HAP-1 (cell line): ENCODE measurements around the gene HOXB3.
"Not testable (repeated sequence)": the region's sequence is repeated elsewhere in the genome, so short reads cannot be mapped to it uniquely, and the experiment has no call there.

Source experiments
- DNase-seq, 2 experiments: peaks; one replicate each; pipeline ENCODE4 v3.0.0-alpha.2; 2016 to 2020; ENCODE audit warnings: low spot score in 2 of 2
- H3K27me3 ChIP-seq: fragments of 250-450 bp; sonication (Bioruptor Pico); 2 replicates; pipeline ENCODE4 v1.5.1; 2020; ENCODE audit warnings: low read depth, mild to moderate bottlenecking, moderate library complexity
- H3K36me3 ChIP-seq: fragments of 250-450 bp; sonication (Bioruptor Pico); replicated peaks from 2 replicates; pipeline ENCODE4 v1.5.1; 2020; ENCODE audit warnings: mild to moderate bottlenecking
- H3K4me1 ChIP-seq: fragments of 250-450 bp; sonication (Bioruptor Pico); 2 replicates; pipeline ENCODE4 v1.5.1; 2020; ENCODE audit warnings: mild to moderate bottlenecking
- H3K4me3 ChIP-seq: fragments of 250-450 bp; sonication (Bioruptor Pico); 2 replicates; pipeline ENCODE4 v1.5.1; 2020; ENCODE audit warnings: mild to moderate bottlenecking, moderate library complexity
- H3K9me3 ChIP-seq: fragments of 250-450 bp; sonication (Bioruptor Pico); 2 replicates; pipeline ENCODE4 v1.5.1; 2020; ENCODE audit warnings: mild to moderate bottlenecking, moderate library complexity
- in situ Hi-C: fragments of 300-500 bp; cut with MboI; formaldehyde crosslinking; loops from 3 replicates; pipeline ENCODE4 v1.14.3; 2020; ENCODE audit warnings: low sequenced_read_pairs, inconsistent platforms, mixed read lengths

Gene HOXB3

DNA sequence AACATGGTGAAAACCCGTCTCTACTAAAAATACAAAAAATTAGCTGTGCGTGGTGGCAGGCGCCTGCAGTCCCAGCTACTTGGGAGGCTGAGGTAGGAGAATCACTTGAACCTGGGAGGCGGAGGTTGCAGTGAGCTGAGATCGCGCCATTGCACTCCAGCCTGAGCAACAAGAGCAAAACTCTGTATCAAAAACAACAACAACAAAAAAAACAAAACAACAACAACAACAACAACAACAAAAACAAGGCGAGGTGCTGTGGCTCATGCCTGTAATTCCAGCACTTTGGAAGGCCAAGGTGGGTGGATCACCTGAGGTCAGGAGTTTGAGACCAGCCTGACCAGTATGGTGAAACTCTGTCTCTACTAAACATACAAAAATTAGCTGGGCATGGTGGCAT lies 80.3 kb downstream of the HOXB3 start:
- in situ Hi-C loops, H3K9me3 ChIP-seq, DNase-seq, H3K4me3 ChIP-seq, H3K4me1 ChIP-seq, H3K36me3 ChIP-seq: not testable (repeated sequence)
- H3K27me3 ChIP-seq = peaks cover 20% of the 10 kb centered on the region

DNA sequence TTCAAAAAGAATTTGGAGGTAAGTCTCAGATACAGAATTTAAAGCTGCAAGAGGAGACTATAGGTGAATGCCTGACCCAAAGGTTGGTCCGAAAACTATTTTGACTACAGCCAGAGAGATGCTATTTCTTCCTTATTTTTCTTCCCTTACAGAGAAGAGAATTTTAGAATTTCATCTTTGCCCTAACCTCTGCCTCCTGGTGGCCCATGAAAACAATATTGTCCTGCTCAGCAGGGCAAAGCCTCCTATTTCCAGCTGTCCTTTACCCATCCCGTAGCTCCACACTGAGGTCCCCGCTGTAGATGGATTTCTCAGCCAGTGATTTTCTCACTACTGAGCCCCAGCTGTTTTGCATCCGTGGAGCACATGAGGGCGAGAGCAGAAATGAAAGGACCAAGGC lies 83.8 kb downstream of the HOXB3 start:
- no peaks in the 10 kb centered on the region for H3K9me3 ChIP-seq
- no peaks in the 10 kb centered on the region for H3K4me1 ChIP-seq
- H3K4me3 ChIP-seq = no peak overlapping the region
- no peaks in the 10 kb centered on the region for H3K36me3 ChIP-seq
- in situ Hi-C loops = no loop called here
- DNase-seq = no peak
- H3K27me3 ChIP-seq = no peaks in the 10 kb centered on the region

DNA sequence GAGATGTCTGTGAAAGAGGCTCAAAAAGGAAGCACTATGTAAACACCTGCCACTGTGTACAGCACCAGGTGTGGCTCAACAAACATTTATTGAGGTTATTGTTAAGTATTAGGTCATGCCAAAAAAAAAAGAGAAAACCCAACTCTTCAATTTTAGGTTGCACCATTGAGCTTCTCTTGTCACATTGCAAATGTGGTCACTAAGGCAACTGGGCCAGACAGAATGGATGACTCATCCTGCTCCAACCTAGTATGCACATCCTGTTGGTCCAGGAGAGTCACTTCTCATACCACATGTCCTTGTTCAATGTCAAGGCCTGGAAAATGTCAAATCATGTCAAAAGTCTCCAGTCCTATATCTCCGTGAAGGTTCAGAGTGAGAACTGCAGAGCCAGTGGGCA lies 84.3 kb downstream of the HOXB3 start:
- Histone ChIP-seq H3K4me3 (no peak overlapping the region), H3K27me3 (no peaks in the 10 kb centered on the region), H3K4me1 (no peaks in the 10 kb centered on the region), H3K36me3 (no peaks in the 10 kb centered on the region), H3K9me3 (no peaks in the 10 kb centered on the region)
- in situ Hi-C loops = no loop called here
- no peak for DNase-seq

DNA sequence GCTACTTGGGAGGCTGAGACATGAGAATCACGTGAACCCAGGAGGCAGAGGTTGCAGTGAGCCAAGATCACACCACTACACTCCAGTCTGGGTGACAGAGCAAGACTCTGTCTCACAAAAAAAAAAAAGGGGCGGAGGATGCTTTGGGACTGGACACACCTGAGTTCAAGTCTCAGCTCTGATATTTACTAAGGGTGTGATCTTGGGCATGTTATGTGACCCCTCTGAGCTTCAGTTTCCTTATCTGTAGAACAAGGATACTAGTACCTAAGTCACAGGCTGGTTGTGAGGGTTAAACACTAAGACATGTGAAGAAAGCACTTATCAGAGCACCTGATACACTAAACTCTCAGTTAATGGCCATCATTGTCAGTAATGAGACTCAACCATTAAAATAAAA lies 85.1 kb downstream of the HOXB3 start:
- no peaks in the 10 kb centered on the region for H3K27me3 ChIP-seq
- no peak overlapping the region for H3K4me3 ChIP-seq
- in situ Hi-C loops = no loop called here
- no peaks in the 10 kb centered on the region for H3K4me1 ChIP-seq
- H3K36me3 ChIP-seq = no peaks in the 10 kb centered on the region
- H3K9me3 ChIP-seq = no peaks in the 10 kb centered on the region
- DNase-seq = no peak

DNA sequence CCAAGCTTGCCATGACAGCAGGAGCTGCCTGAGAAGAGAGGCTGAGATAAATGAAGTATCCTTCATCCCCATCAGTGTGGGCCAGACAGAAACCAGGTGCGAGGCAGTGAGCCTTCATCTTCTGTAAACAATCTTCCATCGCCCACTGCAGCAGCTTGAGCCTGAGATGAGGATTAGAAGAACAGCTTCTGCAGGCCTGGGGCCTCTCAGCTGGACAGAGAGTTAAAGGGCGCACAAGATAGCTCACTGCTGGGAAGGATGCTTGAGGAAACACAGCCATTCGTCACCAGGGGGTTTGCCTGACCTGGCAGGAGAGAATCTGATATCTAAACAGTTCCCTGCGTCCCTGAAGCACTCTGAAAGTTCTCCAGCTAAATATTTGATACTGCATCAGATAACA lies 86.3 kb downstream of the HOXB3 start:
- in situ Hi-C loops = no loop called here

DNA sequence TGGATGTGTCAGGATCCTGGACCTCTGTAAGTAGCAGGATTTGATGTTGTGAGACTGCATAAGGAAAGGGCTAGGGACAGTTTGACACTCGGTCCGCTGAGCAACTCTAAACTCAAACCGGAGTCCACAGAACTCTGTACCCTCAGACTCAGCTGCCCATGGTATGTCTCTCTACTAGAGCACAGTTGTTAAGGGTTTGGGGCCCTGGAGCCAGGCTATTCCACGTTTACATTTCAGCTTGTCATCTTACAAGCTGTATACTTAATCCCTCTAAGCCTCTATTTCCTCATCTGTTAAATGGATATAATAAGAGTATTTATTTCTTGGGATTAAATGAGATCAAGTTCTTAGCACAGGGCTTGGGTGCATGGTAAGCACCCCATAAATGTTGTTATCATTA lies 87.1 kb downstream of the HOXB3 start:
- no peak overlapping the region for H3K4me3 ChIP-seq
- H3K27me3 ChIP-seq = no peaks in the 10 kb centered on the region
- in situ Hi-C loops = no loop called here
- no peak for DNase-seq
- no peaks in the 10 kb centered on the region for H3K9me3 ChIP-seq
- H3K36me3 ChIP-seq = no peaks in the 10 kb centered on the region
- H3K4me1 ChIP-seq = no peaks in the 10 kb centered on the region

More for the DNA sequence above, 86.3 kb downstream of the HOXB3 start:
- H3K27me3 ChIP-seq = no peaks in the 10 kb centered on the region
- no peak for DNase-seq
- H3K36me3 ChIP-seq = no peaks in the 10 kb centered on the region
- no peaks in the 10 kb centered on the region for H3K9me3 ChIP-seq
- no peaks in the 10 kb centered on the region for H3K4me1 ChIP-seq
- no peak overlapping the region for H3K4me3 ChIP-seq

DNA sequence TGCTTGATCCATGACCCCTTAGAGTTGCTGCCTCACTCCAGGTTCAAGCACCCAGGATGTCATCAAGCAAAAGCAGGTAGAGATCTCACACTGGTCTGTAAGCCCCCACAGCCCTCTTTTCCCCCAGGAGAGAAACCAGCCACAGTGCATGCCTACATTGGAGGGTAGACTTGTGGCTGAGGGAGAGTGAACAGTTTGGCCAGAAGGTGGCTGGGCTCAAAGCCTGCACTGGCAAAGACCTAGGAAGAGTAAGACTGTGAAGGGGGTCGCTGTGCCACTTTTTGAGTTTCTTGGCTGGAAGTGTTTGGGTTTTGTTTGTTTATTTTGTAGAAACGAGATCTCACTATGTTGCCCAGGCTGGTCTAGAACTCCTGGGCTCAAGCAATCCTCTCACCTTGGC lies 87.7 kb downstream of the HOXB3 start:
- Histone ChIP-seq H3K36me3 (no peaks in the 10 kb centered on the region), H3K4me3 (no peak overlapping the region), H3K27me3 (no peaks in the 10 kb centered on the region), H3K4me1 (no peaks in the 10 kb centered on the region), H3K9me3 (no peaks in the 10 kb centered on the region)
- DNase-seq = no peak
- in situ Hi-C loops = no loop called here

DNA sequence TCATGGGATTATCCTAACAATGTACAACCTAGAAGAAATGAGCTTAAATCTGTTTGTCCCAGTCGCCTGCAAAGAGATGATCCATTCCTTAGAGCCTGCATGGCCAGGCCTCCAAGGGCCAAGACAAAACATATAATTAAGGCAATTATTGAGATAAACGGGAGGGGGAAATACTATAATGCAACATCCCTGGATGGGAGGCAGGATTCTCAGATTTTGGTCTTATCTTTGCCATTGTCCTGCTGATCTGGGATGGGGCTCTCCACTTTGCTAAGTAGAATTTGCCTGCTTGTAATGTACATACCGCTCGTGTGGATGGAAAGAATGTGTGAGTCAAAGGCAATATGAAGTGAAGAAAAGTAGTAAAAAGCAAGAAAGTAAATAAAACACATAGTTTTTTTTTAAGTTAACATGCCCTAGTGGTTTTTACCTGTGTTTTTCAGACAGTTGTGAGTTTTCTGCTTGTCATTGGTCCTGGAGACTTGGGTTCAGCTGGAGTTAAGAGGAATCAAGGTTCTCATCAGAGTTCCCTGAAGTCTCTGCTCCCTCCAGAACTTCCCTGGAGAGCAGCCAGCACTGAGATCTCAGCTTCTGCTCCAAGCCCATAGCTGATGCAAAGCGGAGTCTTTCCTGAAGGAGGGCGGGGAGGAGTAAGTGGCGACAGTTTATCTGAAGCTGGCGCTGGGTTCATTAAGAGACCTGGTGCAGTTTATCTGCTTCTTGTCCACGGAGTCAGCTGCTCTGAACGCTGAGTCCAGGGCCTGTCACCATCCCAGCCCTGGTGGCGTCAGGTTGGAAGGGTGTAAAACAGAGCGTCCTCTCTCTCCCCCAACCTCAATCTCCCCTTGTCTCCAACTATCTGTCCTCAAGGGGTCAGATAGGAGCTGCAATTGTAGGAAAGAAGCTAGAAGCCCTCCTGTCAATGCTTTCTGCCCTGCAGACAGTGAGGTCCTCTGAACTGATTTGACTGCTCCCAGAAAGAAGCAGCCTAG lies 89.3 kb downstream of the HOXB3 start:
- Histone ChIP-seq H3K27me3 (no peaks in the 10 kb centered on the region), H3K9me3 (no peaks in the 10 kb centered on the region), H3K36me3 (no peaks in the 10 kb centered on the region), H3K4me1 (no peaks in the 10 kb centered on the region), H3K4me3 (no peak overlapping the region)
- DNase-seq = no peak
- in situ Hi-C loops = no loop called here

DNA sequence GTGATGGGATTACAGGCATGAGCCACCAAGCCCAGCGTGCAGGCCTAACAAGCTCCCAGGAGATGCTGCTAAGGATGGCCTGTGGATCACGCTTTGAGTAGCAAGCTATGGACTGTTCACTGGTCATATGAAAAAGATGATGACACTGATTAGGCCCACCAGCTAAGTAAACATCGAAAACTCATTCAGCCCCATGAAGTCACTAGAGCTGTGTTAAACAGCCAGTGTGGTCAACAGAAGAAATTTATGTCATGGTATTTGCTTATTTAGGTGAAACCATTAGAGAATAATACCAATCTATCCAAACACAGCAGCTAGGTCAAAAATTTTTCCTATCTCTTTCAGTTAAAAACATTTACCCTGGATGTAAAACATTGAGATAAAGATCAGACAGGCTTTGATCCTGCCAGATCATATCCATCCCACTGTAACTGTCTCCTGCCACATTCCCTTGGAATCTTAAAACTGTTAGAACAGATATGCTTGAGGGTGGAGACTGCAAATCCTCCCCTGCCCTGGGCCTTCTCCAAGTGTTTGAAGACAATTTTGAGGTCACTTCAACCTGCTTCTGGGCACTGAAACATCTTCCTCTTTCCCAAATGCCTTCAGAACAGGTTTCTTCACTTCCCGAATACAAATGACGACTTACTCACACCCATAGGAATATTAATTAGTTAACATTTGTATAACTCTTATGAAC lies 90.2 kb downstream of the HOXB3 start:
- Histone ChIP-seq H3K4me3 (no peak overlapping the region), H3K36me3 (no peaks in the 10 kb centered on the region), H3K4me1 (no peaks in the 10 kb centered on the region), H3K9me3 (no peaks in the 10 kb centered on the region), H3K27me3 (no peaks in the 10 kb centered on the region)
- no peak for DNase-seq
- in situ Hi-C loops = no loop called here

DNA sequence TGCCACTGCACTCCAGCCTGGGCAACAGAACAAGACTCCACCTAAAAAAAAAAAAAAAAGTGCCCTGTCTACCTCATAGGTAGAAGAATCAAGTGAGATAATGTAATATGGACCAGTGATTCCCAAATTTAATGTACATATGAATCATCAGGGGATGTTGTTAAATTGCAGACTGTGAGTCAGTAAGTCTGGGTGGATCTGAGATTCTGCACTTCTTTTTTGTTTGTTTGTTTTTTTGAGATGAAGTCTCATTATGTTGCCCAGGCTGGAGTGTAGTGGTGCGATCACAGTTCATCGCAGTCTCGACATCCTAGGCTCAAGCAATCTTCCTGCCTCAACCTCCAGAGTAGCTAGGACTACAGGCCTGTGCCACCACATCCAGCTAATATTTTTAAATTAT lies 90.8 kb downstream of the HOXB3 start:
- H3K4me1 ChIP-seq = no peaks in the 10 kb centered on the region
- in situ Hi-C loops = no loop called here
- no peak for DNase-seq
- no peak overlapping the region for H3K4me3 ChIP-seq
- no peaks in the 10 kb centered on the region for H3K27me3 ChIP-seq
- H3K9me3 ChIP-seq = no peaks in the 10 kb centered on the region
- H3K36me3 ChIP-seq = no peaks in the 10 kb centered on the region
